Measurements from ENCODE around the gene CPVL.

DNA sequence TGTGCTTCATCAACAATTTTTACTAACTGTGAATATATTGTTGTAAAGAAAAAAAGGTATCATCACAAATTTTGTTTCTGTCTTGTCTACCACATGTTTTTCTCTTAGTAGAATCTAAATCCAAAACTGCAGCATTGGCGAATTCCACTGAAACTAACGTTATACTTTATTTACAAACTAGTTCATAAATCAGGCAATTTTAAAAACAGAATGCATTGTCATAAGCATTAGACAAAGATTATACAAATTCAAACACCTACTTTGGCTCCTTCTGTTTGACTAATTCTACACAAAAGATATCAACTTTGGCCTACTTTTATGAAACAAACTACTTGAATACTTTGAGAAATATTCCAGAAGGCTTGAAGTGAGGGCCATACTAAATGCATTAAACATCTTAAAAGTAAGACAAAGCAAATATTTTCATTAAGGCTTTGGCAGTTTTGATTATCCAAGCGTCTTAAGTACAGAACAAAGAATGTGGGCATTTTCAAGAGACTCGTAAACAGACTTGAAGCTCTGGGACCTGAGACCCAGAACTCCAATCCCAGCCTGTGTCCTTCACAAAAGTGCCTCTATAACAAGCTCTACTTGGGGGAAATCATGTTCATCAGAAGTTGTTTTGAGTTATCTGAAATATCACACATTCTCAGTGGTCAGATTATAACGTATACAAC is 81.0 kb downstream of the CPVL start:
- TF ChIP-seq, protein P1, sequence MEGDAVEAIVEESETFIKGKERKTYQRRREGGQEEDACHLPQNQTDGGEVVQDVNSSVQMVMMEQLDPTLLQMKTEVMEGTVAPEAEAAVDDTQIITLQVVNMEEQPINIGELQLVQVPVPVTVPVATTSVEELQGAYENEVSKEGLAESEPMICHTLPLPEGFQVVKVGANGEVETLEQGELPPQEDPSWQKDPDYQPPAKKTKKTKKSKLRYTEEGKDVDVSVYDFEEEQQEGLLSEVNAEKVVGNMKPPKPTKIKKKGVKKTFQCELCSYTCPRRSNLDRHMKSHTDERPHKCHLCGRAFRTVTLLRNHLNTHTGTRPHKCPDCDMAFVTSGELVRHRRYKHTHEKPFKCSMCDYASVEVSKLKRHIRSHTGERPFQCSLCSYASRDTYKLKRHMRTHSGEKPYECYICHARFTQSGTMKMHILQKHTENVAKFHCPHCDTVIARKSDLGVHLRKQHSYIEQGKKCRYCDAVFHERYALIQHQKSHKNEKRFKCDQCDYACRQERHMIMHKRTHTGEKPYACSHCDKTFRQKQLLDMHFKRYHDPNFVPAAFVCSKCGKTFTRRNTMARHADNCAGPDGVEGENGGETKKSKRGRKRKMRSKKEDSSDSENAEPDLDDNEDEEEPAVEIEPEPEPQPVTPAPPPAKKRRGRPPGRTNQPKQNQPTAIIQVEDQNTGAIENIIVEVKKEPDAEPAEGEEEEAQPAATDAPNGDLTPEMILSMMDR (IDR thresholded peaks at IDR 0.05): no peak
- TF ChIP-seq ZFX (IDR thresholded peaks at IDR 0.05; ENCODE audit: borderline replicate concordance): no peak
